ENCODE data around the gene CALCB.

The CALCB gene

GRCh38 chr11:15101072-15101709 is 27.8 kb downstream of the CALCB start:
- no peak overlapping the region for H3K4me3 ChIP-seq (ENCODE audit: low read depth, low read length)
- peak; percentile 82 for TF ChIP-seq CTCF (IDR thresholded peaks at IDR 0.05; ENCODE audit: borderline replicate concordance, insufficient read depth, low read depth, low read length)

GRCh38 chr11:15104166-15104565 is 30.8 kb downstream of the CALCB start:
- TF ChIP-seq CTCF (IDR thresholded peaks at IDR 0.05; ENCODE audit: borderline replicate concordance, insufficient read depth, low read depth, low read length), result no peak
- H3K4me3 ChIP-seq (ENCODE audit: low read depth, low read length), result no peak overlapping the region

- no peak for TF ChIP-seq CTCF (IDR thresholded peaks at IDR 0.05; ENCODE audit: borderline replicate concordance, insufficient read depth, low read depth, low read length)
- no peak overlapping the region for H3K4me3 ChIP-seq (ENCODE audit: low read depth, low read length)
Observed at GRCh38 chr11:15106201-15106965, 33.0 kb downstream of the CALCB start.

- no peak for TF ChIP-seq CTCF (IDR thresholded peaks at IDR 0.05; ENCODE audit: borderline replicate concordance, insufficient read depth, low read depth, low read length)
- no peak overlapping the region for H3K4me3 ChIP-seq (ENCODE audit: low read depth, low read length)
Observed at GRCh38 chr11:15107730-15108515, 34.5 kb downstream of the CALCB start.

GRCh38 chr11:15108592-15109130 is 35.3 kb downstream of the CALCB start:
- TF ChIP-seq CTCF (IDR thresholded peaks at IDR 0.05; ENCODE audit: borderline replicate concordance, insufficient read depth, low read depth, low read length), result no peak
- H3K4me3 ChIP-seq (ENCODE audit: low read depth, low read length), result no peak overlapping the region

GRCh38 chr11:15109602-15110001 is 36.2 kb downstream of the CALCB start:
- no peak overlapping the region for H3K4me3 ChIP-seq (ENCODE audit: low read depth, low read length)
- no peak for TF ChIP-seq CTCF (IDR thresholded peaks at IDR 0.05; ENCODE audit: borderline replicate concordance, insufficient read depth, low read depth, low read length)

Measured in GM12875 (cell line).